VCaP (cell line): Measurements from ENCODE around the gene LRRTM4.
A peak's percentile ranks its signal among the peaks of the same experiment; 100 is the strongest.
"Not testable (repeated sequence)": the region's sequence is repeated elsewhere in the genome, so short reads cannot be mapped to it uniquely, and the experiment has no call there.

ENCODE experiments used
- H3K27ac ChIP-seq: fragments of 450-650 bp; 2 replicates; pipeline ENCODE4 v1.5.1; 2017
- CTCF ChIP-seq: fragments of 450-650 bp; conservative IDR thresholded peaks from 2 replicates; pipeline ENCODE4 v1.5.1; 2017; ENCODE audit warnings: mild to moderate bottlenecking, moderate library complexity

LRRTM4 gene

GRCh38 chr2:76809136-76809535 lies 713.0 kb downstream of the LRRTM4 start:
- no peak overlapping the region for H3K27ac ChIP-seq
- TF ChIP-seq CTCF: no peak

GRCh38 chr2:76808732-76809131 lies 713.4 kb downstream of the LRRTM4 start:
- TF ChIP-seq CTCF: no peak
- no peak overlapping the region for H3K27ac ChIP-seq

- no peak overlapping the region for H3K27ac ChIP-seq
- TF ChIP-seq CTCF: no peak
Observed at GRCh38 chr2:76793647-76794334, 728.4 kb downstream of the LRRTM4 start.

- H3K27ac ChIP-seq: not testable (repeated sequence)
Observed at GRCh38 chr2:76781313-76781712, 740.9 kb downstream of the LRRTM4 start.

GRCh38 chr2:76763276-76763675 lies 758.9 kb downstream of the LRRTM4 start:
- no peak overlapping the region for H3K27ac ChIP-seq
- TF ChIP-seq CTCF: no peak

- H3K27ac ChIP-seq: peak overlapping the region; percentile 40
- TF ChIP-seq CTCF: no peak
Observed at GRCh38 chr2:76760367-76760704, 761.8 kb downstream of the LRRTM4 start.

- peak overlapping the region; percentile 40 for H3K27ac ChIP-seq
- no peak for TF ChIP-seq CTCF
Observed at GRCh38 chr2:76759634-76760366, 762.4 kb downstream of the LRRTM4 start.

GRCh38 chr2:76752506-76752905 lies 769.7 kb downstream of the LRRTM4 start:
- TF ChIP-seq CTCF: no peak

More at GRCh38 chr2:76752506-76752905, 769.7 kb downstream of the LRRTM4 start:
- H3K27ac ChIP-seq: no peak overlapping the region
